Epithelial cell of proximal tubule (primary cell): ENCODE data around the gene EIF4G1. TPM values are rescaled to one million over a fixed set of nuclear protein-coding genes. Genes with fewer than 3 reads are reported as not detected.

Experiments used
- DNase-seq: peaks from one replicate; pipeline ENCODE4 v3.0.0-alpha.2; 2011; ENCODE audit warnings: low read depth
- H3K4me3 ChIP-seq: 2 replicates; pipeline ENCODE4 v1.5.1; 2011; ENCODE audit warnings: low read depth, mild to moderate bottlenecking, low read length
- CTCF ChIP-seq: conservative IDR thresholded peaks from 2 replicates; pipeline ENCODE4 v1.5.1; 2012; ENCODE audit warnings: low read depth, mild to moderate bottlenecking, low read length
- total RNA-seq: library from RNA; depleted of rRNA; stranded (reverse); fragments of >200 nt; gene quantifications from 2 replicates; pipeline ENCODE4 v1.2.3, GENCODE V29; 2015

The EIF4G1 gene
- total RNA-seq, 1 donor from 2014 or later = 313 TPM

- H3K4me3 ChIP-seq = no peak overlapping the region
- TF ChIP-seq CTCF = no peak
- no peak for DNase-seq
Measured at GRCh38 chr3:184334470-184335158, 20.2 kb downstream of the EIF4G1 start.

- H3K4me3 ChIP-seq = no peak overlapping the region
- no peak for TF ChIP-seq CTCF
- DNase-seq = no peak
Measured at GRCh38 chr3:184335291-184335660, 20.9 kb downstream of the EIF4G1 start.

- H3K4me3 ChIP-seq = peak overlapping the region; percentile 72
- DNase-seq = no peak
- no peak for TF ChIP-seq CTCF
Measured at GRCh38 chr3:184335661-184336546, 21.5 kb downstream of the EIF4G1 start.

- DNase-seq = no peak
- no peak for TF ChIP-seq CTCF
- peak overlapping the region; percentile 72 for H3K4me3 ChIP-seq
Measured at GRCh38 chr3:184336547-184337398, 22.4 kb downstream of the EIF4G1 start.

- H3K4me3 ChIP-seq = peak within 1 kb of the TSS; percentile 72
- TF ChIP-seq CTCF = no peak
- no peak for DNase-seq
Measured at GRCh38 chr3:184337399-184337714, 23.0 kb downstream of the EIF4G1 start, which contains the start of gene FAM131A. FAM131A (plus strand) TSS chr3:184337600; CDS start chr3:184337631, 31 bp downstream.

GRCh38 chr3:184337981-184338380 is 23.6 kb downstream of the EIF4G1 start:
- no peak for DNase-seq
- no peak overlapping the region for H3K4me3 ChIP-seq
- no peak for TF ChIP-seq CTCF
